ENCODE measurements around the gene ARF5. TPM values are rescaled to one million over a fixed set of nuclear protein-coding genes. Genes with fewer than 3 reads are reported as not detected.

Gene ARF5
- polyA plus RNA-seq, 1 donor (not counting 4 experiments of a cell fraction or from before 2014, with no cell fraction given): 274 TPM

DNA sequence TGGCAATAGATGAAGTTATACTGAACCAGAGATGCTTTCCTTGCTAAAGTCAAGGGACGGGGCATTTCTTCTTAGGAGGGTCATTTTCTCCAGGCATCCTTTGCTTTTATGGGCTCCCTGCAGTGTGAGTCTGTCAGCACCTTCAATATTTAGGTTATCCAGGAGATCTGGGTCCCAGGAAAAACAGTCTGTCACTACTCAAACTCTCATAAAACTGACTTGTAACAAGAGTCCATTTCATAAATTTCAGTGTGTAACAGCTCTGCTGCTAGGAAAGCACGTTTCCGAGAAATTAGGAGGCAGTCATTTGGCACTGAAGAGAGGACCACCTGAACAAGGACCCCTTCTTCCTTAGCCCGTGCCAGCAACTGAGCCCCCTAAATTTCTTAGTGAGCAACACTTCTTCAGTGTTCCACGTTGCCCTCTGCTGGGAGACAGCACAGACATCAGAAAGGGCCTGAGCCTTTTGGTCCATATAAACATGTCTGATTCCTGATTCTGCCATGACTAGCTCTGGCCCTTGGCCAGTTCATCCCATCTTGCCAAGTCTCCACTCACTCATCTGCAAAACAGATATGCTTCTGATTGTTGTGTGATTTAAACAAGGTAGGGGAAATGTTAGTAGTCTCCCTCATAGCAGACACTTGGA is 10.1 kb upstream of the ARF5 start:
- TF ChIP-seq, protein P1, sequence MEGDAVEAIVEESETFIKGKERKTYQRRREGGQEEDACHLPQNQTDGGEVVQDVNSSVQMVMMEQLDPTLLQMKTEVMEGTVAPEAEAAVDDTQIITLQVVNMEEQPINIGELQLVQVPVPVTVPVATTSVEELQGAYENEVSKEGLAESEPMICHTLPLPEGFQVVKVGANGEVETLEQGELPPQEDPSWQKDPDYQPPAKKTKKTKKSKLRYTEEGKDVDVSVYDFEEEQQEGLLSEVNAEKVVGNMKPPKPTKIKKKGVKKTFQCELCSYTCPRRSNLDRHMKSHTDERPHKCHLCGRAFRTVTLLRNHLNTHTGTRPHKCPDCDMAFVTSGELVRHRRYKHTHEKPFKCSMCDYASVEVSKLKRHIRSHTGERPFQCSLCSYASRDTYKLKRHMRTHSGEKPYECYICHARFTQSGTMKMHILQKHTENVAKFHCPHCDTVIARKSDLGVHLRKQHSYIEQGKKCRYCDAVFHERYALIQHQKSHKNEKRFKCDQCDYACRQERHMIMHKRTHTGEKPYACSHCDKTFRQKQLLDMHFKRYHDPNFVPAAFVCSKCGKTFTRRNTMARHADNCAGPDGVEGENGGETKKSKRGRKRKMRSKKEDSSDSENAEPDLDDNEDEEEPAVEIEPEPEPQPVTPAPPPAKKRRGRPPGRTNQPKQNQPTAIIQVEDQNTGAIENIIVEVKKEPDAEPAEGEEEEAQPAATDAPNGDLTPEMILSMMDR (optimal IDR thresholded peaks at IDR 0.05 in 1 of 3, IDR thresholded peaks at IDR 0.05 in 1 of 3, conservative IDR thresholded peaks at IDR 0.05 in 1 of 3; ENCODE audit: extremely low read depth in 1 of 3, insufficient read depth in 2 of 3, low read length in 3 of 3): peak; percentile 8 to 36 (median 18)
- no peak for TF ChIP-seq EZH2 (IDR thresholded peaks at IDR 0.05; ENCODE audit: low read length)
- H3K36me3 ChIP-seq (ENCODE audit: control insufficient read depth in 2 of 2, extremely low read depth in 1 of 2, insufficient read depth in 2 of 2, low read length in 2 of 2): peaks cover 13 to 14% of the 10 kb centered on the region in 2 experiments
- peaks cover 8% of the 10 kb centered on the region for H3K4me1 ChIP-seq (ENCODE audit: control insufficient read depth, extremely low read depth, insufficient read depth, low read length)
- H3K9me1 ChIP-seq (ENCODE audit: control insufficient read depth, extremely low read depth, insufficient read depth, low read length): peaks cover 3% of the 10 kb centered on the region
- H3K79me2 ChIP-seq (ENCODE audit: control insufficient read depth, insufficient read depth, low read length): peaks cover 16% of the 10 kb centered on the region
- H3K27ac ChIP-seq (ENCODE audit: control insufficient read depth, insufficient read depth, low read length): no peak overlapping the region
- DNase-seq (ENCODE audit: low read depth, low spot score): no peak
- H3K4me3 ChIP-seq (ENCODE audit: control insufficient read depth in 2 of 3, extremely low read depth in 1 of 3, insufficient read depth in 2 of 3, low read depth in 1 of 3, low read length in 3 of 3): no peak overlapping the region
- H4K20me1 ChIP-seq (ENCODE audit: control insufficient read depth, extremely low read depth, insufficient read depth, low read length): no peaks in the 10 kb centered on the region
- no peaks in the 10 kb centered on the region for H3K9me3 ChIP-seq (ENCODE audit: control insufficient read depth, low read depth, low read length)
- FAIRE-seq: no peak
- no peak overlapping the region for H2AFZ ChIP-seq (ENCODE audit: control insufficient read depth, low read length)
- H3K27me3 ChIP-seq (ENCODE audit: control insufficient read depth, extremely low read depth, insufficient read depth, low read length): no peaks in the 10 kb centered on the region
- dilution Hi-C loops (cut with MboI; ENCODE audit: extremely low pct_ligation_motif_present, low sequenced_read_pairs): no loop called here
- no peak overlapping the region for H3K9ac ChIP-seq (ENCODE audit: control insufficient read depth, extremely low read depth, insufficient read depth, low read length)
- H3K4me2 ChIP-seq (ENCODE audit: control insufficient read depth, extremely low read depth, insufficient read depth, low read depth, low read length): no peak overlapping the region

GRCh38 chr7:127578711-127579275 is 9.4 kb upstream of the ARF5 start:
- DNase-seq (ENCODE audit: low read depth, low spot score): no peak
- no peak overlapping the region for H3K9ac ChIP-seq (ENCODE audit: control insufficient read depth, extremely low read depth, insufficient read depth, low read length)
- H3K9me1 ChIP-seq (ENCODE audit: control insufficient read depth, extremely low read depth, insufficient read depth, low read length): peaks cover 3% of the 10 kb centered on the region
- no peak for FAIRE-seq
- H3K27me3 ChIP-seq (ENCODE audit: control insufficient read depth, extremely low read depth, insufficient read depth, low read length): no peaks in the 10 kb centered on the region
- H3K4me3 ChIP-seq (ENCODE audit: control insufficient read depth in 2 of 3, extremely low read depth in 1 of 3, insufficient read depth in 2 of 3, low read depth in 1 of 3, low read length in 3 of 3): no peak overlapping the region
- dilution Hi-C loops (cut with MboI; ENCODE audit: extremely low pct_ligation_motif_present, low sequenced_read_pairs): no loop called here
- H3K36me3 ChIP-seq (ENCODE audit: control insufficient read depth in 2 of 2, extremely low read depth in 1 of 2, insufficient read depth in 2 of 2, low read length in 2 of 2): peaks cover 13 to 14% of the 10 kb centered on the region in 2 experiments
- TF ChIP-seq, protein P1 (optimal IDR thresholded peaks at IDR 0.05 in 1 of 3, IDR thresholded peaks at IDR 0.05 in 1 of 3, conservative IDR thresholded peaks at IDR 0.05 in 1 of 3; ENCODE audit: extremely low read depth in 1 of 3, insufficient read depth in 2 of 3, low read length in 3 of 3): no peak
- no peak for TF ChIP-seq EZH2 (IDR thresholded peaks at IDR 0.05; ENCODE audit: low read length)
- H3K27ac ChIP-seq (ENCODE audit: control insufficient read depth, insufficient read depth, low read length): no peak overlapping the region
- H2AFZ ChIP-seq (ENCODE audit: control insufficient read depth, low read length): no peak overlapping the region
- no peaks in the 10 kb centered on the region for H3K9me3 ChIP-seq (ENCODE audit: control insufficient read depth, low read depth, low read length)
- H3K4me1 ChIP-seq (ENCODE audit: control insufficient read depth, extremely low read depth, insufficient read depth, low read length): peaks cover 11% of the 10 kb centered on the region
- peaks cover 21% of the 10 kb centered on the region for H3K79me2 ChIP-seq (ENCODE audit: control insufficient read depth, insufficient read depth, low read length)
- H4K20me1 ChIP-seq (ENCODE audit: control insufficient read depth, extremely low read depth, insufficient read depth, low read length): no peaks in the 10 kb centered on the region
- no peak overlapping the region for H3K4me2 ChIP-seq (ENCODE audit: control insufficient read depth, extremely low read depth, insufficient read depth, low read depth, low read length)

All from keratinocyte (primary cell).